Kasumi-1 (cell line): ENCODE measurements around the gene SP8.
"Not testable (repeated sequence)": the region's sequence is repeated elsewhere in the genome, so short reads cannot be mapped to it uniquely, and the experiment has no call there.

ENCODE experiments used
- DNase-seq, 2 experiments: peaks; one replicate each; lab custom pipeline; 2025; lab: John Stamatoyannopoulos, UW

The SP8 gene

DNA sequence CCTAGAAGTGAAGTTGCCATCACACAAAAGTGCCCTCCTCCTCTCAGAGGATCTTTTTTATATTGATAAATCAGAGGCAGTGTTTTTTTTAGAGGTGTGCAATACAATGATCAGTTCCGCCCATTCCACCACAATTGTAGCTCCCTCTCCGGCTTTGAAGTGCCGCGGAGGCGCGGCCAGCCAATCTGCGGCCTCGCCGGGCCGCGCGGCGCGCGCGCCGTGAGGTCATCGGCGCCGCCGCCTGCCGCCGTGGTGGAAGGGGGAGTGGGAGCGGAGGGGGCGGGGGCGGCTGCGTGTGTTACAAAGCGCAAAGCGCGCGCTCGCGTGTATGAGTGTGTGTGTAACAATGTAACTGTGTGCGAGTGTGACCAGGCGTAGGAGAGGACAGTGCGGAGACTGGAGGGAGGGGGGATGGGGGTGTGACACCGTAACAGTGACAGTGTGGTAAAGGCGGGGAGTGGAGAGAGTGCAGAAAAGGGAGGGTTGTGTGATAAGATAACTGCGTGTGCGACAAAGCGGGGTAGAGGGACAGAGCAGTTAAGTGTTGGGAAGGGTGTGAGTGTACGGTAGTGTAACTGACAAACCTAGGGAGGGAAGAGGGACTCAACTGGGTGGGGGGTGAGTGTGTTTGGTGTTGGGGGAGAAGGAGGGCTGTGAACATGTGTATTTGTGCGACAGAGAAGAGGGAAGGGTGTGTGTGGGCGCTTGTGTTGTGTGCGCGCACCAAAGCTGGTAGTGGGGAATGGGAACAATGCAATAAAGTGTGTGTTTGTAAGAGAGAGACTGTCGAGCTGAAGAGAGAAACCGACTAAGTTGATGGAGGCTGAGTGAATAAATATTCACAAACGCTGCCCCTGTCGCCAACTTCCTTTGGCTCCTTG is at the start of gene SP8:
Gene SP8, minus strand, starts transcription at position 108 of the 881 bp plus-strand sequence. Its CDS starts 88 bp downstream, at position 20.
- DNase-seq, result no peak

DNA sequence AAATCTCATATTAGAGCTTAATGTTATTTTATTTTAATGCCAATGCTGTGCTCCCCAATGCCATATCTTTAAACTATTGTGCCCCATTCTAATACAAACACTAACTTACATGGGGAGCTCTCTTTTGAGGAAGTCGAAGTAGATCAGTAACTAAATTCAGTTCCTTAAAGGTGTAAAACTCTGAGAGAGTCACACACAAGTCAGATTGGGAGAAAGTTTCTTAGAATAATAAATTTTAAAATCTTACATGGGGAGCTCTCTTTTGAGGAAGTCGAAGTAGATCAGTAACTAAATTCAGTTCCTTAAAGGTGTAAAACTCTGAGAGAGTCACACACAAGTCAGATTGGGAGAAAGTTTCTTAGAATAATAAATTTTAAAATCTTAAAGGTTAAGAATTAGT is 49.7 kb upstream of the SP8 start:
- not testable (repeated sequence) for DNase-seq

DNA sequence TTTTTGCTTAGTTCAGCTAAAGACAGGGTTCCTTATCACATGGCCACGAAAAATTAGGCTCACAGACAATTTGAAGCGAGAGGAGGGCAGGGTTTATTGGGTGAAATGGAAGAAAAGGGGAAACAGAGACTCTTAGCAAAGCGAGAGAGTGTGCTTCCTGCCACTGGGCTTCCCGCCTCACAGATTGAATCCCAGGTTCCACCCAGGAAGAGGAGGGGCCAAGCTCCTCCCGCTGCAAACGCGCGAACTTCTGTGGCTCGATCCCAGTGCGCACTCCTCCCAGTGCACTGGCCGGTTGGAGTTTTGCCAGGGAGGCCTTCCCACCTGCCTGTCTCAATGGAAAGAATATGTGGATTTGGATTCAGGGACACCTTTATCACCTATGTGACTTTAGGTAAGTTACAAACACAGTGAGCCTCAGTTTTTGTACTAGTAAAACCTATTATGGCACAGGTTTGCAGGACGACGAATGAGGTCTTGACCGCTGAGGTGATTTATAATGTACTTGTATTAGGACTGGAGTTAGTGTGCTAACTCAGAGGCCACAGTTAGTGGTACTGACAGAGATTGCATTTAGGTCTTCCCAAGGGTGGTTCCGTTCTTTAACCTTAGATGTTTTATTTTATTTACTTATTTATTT is 48.5 kb upstream of the SP8 start:
- no peak for DNase-seq

DNA sequence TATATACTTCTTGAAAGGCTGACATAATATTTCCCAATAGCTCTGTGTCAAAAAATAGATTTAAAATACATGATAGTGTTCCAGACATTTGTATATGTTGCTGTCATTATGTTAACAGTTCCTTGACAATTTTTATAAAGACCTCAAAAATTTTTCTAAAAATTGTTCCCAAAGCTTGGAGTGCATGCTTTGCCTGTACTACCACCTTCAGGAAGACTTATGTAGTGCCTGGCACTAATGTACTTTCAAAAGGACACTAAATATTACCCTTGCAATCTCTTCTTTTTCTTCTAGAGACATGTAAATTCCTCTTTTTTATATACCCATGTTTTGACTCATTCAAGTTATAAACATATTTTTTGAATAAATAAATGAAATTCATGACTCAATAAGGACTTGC is 48.0 kb upstream of the SP8 start:
- no peak for DNase-seq

DNA sequence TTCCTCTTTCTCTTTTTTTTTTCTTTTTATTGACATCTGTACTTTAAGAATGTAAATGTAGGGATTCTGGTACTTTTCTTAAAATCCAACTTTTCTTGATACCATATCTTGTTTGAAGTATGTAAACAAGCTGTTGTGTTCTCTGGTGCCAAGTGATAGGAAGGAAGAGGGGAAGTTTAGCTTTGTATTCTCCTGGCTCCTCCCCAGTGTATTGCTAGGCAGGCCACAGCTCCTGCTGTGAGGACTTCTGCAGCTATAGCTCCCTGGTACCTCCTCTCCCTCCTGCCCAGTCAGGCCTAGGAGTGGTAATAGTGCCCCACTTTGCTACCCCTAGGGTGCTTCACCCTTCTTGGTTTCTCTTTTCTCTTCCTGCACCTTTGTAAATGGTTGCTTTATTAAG is 45.3 kb upstream of the SP8 start:
- DNase-seq, result no peak

DNA sequence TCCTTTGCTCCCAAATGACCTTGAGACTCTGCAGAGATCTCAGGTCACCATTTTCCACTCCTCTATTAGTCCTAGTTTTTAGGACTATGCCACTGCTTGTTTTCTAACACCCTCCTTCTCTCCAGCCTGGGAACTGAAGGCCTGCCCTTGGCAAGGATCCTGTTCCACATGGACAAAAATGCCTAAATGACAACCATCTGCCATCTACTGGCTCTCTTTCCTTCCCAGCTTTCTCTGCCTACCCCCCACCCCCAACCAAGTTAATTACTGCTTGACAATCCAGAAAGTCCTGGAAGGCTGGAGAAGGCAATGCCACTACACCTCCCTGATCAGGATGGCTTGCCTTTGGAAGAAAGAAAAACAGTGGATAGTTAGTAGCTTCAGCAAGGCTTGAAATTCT is 44.8 kb upstream of the SP8 start:
- no peak for DNase-seq

DNA sequence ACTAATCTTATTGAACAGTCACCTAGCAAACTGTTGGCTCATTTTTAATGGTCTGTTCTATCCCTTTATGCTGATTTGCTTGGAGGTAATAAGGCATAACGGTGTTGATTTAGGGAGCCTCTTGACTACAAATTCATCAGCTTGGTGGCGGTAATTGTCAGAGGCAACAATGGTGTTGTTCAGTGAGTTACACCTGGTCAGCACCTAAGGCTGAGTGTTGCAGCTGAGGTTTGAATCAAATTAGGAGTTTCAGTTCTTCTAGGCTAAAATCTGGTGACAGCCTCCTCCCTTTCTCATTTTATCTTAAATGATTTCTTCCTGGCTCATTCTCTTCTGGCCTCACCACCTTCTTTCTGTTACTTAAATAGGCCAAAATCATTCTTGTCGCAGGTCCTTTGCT is 42.3 kb upstream of the SP8 start:
- no peak for DNase-seq

DNA sequence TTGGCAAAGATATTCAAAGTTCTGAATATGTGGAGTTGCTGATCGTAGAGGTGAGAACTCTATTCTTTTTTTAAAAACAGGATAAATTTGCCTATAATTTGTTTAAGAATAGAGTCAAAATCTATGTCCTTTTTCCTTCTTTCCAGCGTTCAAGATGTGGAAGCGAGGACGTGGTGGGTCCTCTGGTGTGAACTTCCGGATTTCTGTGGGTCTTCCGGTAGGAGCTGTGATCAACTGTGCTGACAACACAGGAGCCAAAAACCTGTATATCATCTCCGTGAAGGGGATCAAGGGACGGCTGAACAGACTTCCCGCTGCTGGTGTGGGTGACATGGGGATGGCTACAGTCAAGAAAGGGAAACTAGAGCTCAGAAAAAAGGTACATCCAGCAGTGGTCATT is 40.5 kb upstream of the SP8 start:
- no peak for DNase-seq

DNA sequence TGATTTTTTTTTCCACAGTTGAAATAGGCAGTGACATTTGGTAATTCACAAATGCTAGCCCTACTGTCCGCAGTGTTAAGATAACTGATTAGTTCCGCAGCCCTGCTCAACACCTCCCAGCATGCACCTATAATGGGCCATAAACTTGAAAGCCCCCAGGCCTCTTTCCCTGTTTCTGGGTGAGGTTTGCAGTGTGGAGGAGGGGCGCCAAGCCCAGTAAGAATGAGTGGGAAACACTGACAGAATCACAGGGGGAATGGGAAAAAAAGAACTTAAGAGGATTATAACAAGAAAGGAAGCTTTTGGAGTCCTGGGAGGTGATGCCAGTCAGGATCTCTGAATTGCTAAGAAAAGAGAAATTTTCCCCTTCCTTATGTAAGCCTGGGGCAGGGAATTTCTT is 39.6 kb upstream of the SP8 start:
- DNase-seq, result no peak

DNA sequence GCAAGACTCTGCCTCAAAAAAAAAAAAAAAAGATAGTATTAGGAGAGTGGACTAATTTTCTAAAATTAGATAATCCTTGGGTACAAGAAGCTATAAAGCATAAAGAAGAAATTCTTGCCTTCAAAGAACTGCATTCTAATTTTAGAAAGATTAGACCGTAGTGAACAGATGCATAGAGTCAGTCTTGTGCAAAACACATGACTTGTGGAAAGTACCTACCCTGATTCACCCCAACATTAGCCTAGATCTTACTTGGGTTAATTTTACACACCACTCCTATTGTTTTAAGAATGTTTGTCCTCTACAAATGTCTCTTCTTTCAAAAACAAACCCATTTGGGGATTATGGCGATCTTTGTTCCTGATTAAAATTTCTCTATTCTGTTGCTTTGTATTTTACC is 38.9 kb upstream of the SP8 start:
- no peak for DNase-seq

DNA sequence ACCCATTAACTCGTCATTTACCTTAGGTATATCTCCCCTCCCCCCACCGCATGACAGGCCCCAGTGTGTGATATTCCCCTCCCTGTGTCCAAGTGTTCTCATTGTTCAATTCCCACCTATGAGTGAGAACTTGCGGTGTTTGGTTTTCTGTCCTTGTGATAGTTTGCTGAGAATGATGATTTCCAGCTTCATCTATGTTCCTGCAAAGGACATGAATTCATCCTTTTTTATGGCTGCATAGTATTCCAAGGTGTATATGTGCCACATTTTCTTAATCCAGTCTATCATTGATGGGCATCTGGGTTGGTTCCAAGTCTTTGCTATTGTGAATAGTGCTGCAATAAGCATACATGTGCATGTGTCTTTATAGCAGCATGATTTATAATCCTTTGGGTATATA is 34.7 kb upstream of the SP8 start:
- DNase-seq, result not testable (repeated sequence)

DNA sequence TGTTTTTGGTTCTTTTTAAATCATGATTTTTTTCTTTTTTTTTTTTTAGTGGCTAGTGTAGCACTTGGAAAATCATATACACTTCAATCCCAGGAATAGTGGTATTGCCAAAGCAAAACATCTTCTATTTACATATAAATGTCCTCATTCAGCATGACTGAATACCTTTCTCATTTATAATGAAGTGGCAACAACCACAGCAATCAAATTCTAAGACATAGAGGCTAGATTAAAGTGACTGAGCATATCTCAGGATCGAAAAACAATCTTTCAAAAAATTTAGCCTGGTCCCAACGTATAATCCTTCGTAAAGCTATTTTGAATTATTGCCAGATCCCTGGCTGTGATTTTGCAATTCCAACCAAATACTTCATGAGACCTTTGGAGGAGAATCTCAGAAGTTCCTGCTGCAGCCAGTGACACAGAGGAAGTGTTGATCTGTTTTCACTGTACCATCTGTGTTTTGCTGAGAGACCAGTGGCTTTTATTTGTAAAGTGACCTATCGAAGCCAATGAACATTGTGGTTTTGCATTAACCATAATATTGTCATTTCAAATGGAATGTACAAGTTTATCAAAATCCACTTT is 29.8 kb upstream of the SP8 start:
- no peak for DNase-seq

DNA sequence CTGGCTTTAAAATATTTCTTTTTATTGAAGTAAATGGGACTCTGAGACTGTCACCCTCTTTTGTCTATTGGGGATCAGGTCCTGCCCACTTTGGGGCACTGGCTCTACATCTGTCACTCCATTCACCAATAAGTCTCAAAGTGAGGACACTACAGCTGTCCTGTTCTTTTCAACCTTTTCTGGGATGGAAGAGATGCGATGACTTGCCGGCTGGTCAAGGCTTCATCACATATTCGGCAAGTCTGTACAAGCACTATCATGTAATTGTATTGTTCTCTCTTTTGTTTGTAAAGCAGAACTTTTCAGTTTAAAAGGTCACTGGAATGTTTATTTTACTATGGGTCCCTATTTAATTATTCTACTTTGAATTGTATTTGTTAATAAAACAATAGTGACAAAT is 17.7 kb upstream of the SP8 start:
- DNase-seq, result no peak

DNA sequence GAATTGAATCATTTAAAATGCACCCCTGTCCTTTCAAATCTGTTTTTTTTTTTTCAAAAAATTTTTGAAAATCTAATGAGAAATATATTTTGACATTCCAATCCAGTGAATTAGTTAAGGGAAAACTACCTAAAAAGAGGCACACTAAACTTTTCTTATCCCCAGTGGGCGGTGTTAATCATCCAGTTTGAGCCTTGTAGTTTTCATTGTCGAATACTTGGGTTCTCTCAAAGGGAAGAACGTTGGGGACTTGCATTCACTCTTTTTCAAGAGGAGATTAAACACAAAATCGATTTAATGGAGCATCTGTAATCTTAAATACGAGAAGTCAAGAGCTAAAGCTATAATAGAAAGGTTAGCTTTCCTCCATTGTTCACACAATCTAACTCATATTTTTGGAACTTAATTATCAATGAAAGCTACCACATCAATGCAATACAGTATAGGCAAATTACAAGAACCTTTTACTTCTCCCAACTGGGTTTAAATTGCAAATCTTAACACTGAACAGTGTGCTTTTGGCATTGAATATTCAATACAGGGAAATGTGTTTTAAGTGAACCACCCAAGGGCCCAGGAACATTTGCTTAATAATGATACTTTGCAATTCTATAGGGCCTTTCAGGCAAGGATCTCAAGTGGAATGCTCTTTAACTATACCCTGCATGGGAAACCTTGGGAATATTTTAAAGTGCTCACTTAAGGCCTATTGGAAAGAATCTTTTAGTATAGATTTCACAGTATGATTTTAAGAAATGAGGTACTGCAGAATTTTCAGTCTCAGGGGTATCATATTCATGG is 13.1 kb upstream of the SP8 start:
- DNase-seq, result no peak

DNA sequence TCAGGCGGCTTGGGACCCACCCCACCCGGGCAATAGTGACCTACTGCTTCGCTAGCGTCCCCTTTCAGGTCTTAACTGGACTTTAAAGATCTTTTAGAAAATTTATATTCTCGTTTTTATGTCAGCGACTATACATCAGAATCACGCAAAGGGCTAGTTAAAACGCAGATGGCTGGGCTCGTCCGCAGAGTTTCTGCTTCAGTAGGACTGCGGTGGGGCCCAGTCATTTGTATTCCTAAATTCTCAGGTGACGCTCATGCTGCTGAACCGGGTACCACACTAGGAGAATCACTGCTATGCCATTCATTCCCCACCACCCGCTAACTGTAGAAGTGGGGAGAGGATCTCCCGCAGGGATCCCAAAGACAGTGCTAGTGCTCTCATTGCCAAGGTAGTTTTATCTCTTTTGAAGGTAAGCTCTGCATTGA is 12.0 kb upstream of the SP8 start:
- DNase-seq, result no peak

DNA sequence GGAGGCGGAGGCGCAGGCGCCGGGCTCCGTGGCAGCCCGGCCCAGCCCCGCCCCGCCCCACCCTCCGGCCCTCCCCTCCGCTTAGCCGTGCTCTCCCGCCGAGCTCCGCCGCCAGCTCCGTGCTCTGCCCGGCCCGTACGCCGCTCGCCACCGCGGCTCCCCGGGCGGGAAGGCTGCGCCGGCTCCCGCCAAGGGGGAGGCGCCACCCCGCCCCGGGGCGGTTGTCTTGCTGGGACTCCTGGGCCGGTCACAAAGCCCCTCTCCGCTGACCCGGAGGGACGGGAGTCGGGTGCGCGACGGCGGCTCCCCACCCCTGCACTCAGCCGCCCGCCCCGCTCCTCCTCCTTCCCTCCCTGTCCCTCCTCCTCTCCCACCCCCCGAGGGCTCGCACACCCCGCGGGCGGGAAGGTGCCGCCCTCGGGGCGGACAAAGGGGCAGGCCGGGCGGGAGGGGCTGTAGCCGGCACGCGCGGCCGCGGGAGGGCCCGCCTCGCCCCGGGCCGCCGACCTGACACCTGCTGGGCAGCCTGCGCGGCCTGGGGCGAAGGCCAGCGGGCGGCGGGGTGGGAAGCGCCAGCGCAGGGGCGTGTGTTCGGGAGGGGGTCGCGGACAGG is 11.5 kb upstream of the SP8 start:
- DNase-seq, result no peak

DNA sequence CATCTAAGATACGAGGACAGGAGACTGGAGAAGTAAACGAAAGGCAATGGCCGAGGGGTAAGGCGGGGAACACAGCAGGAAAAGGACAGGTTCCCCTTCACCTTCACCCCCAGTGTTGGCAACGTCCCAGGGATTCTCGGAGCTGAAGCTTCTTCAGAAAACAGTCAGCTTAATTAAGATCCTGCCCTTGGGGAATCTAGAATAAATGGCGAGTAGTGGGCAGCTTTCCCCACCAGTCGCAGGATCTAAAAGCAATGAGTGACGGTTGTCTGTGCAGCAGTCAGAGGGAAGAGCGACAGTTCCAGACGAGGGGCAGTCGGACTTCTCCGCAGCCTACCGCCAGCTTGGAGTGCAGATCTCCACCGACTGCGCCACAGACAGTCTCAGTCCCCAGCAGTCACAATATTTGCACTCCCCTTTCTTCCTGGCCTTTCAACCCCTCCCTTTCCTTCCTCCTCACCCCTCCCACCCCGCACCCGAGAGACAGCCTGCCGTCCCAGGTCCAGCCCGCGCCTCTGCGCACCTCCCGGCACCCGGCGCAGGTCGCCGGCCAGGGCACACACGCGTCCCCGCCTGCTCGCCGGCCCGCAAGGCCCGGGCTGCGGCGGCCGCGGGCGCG is 10.9 kb upstream of the SP8 start:
- peak; percentile 20 to 22 for DNase-seq

DNA sequence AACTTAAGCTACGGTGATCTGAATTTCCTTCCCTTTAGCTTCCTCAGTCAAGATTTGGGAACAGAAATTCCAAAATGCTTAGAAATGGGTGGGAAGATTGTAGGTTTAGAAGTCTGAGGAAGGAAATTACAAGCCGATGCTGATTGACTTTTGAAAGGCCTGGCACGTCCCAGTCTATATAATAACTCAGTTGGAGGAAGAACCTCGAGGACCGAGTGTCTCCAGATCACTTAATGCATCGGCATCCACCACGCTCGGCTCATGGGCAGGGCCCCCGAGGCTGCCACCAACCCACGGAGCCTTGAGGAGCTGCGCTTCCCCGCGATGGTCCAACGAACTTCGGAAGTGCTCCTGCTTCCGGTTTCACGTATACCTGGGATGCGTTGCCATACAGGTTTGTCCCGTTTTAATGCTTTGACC is 10.4 kb upstream of the SP8 start:
- no peak for DNase-seq

DNA sequence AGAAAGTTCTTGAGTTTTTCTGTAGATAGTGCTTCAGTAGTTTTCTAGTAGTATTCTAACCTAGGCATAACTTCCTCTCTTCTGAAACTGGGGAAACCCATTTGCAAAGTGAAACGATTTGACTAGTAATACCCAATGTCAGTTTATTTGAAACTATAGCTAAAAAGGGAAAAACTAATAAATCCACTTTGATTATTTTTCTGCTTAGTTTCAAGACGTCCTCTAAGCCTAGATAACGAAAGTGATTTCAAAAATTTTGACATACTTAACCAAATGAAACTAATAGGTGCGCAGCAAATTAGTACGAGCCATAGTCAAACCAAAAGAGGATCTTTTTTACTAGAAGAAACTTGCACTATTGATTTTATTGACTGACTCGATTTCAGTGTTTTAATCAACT is 9.8 kb upstream of the SP8 start:
- DNase-seq, result no peak

DNA sequence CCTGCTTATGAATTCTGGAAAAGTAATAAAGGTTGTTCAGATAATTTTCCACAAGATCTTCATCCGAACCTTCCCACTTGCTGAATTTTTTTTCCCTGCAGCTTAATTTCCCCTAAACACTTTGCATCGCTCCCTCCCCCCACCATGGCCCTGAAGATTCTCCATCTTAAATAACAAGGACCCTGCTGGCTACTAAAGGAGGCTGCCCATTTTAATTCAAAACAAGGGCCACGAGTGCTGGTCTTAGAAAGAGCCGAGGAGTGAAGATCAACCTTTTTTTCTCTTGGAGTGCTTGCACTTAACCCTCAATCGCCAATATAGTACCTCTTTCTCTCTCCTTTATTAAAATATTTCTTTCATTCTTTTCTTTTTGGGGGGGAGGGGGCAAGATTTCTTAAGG is 9.2 kb upstream of the SP8 start:
- no peak for DNase-seq

DNA sequence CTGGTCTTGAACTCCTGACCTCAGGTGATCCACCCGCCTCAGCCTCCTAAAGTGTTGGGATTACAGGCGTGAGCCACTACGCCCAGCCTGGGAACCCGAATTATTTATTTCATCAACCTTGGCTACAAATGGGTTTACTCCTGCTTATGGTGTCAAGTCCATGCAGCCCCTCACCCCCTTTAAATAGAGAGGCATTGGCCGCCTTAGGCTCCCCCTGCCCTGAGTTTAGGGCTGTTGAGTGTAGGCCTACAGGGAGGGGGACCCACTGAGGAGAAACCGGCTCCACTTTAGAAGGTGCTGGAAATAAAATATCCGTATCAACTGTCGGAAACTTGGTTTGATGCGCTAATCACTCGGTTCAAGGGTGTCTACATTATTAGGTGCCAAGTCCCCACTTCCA is 8.7 kb upstream of the SP8 start:
- no peak for DNase-seq

DNA sequence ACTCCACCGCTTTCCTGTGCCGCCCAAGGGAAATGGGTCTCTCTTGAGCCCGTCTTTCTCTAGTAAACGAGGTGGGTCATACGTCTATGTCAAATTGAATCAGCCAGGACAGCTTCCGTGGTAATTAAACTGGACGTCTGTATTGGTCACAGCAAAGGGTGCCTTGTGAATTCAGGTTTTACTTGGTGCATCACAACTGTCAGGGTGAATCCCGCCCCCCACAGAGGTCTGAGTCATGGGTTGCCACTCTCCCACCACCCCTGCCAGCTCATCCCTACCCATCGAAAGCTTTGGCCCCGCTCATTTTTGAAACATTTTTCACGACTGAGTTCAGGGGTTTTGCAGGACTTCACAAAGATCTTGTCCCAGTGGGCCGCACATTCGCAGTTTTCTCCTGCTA is 8.0 kb upstream of the SP8 start:
- no peak for DNase-seq
